Mesenchymal stem cell (in vitro differentiated cells and primary cell): ENCODE results near the gene NLRP12.

Source experiments
- DNase-seq: peaks from one replicate; pipeline ENCODE4 v3.0.0-alpha.2; 2013
- H2AFZ ChIP-seq: one replicate; pipeline ENCODE4 v1.6.1; 2013; ENCODE audit warnings: low read depth, mild to moderate bottlenecking, control low read depth, inconsistent platforms, low read length, moderate library complexity
- H2AK5ac ChIP-seq: 2 replicates; pipeline ENCODE4 v1.6.1; 2013; ENCODE audit warnings: low read length, moderate library complexity, mild to moderate bottlenecking, inconsistent platforms; ENCODE audit not compliant: severe bottlenecking
- H2BK120ac ChIP-seq: one replicate; pipeline ENCODE4 v1.6.1; 2013; ENCODE audit warnings: low read depth, mild to moderate bottlenecking, inconsistent platforms, low read length, moderate library complexity
- H2BK12ac ChIP-seq, 2 experiments: one replicate each; pipeline ENCODE4 v1.6.1; 2013; ENCODE audit warnings: inconsistent platforms in 2 of 2, low read length in 2 of 2, mild to moderate bottlenecking in 2 of 2, moderate library complexity in 2 of 2, control low read depth in 1 of 2
- H2BK15ac ChIP-seq: one replicate; pipeline ENCODE4 v1.6.1; 2013; ENCODE audit warnings: mild to moderate bottlenecking, low read depth, inconsistent platforms; ENCODE audit not compliant: poor library complexity, severe bottlenecking
- H2BK5ac ChIP-seq: 2 replicates; pipeline ENCODE4 v1.6.1; 2013; ENCODE audit warnings: low read depth, mild to moderate bottlenecking, low read length, control low read depth, inconsistent platforms; ENCODE audit not compliant: poor library complexity, severe bottlenecking
- H3K14ac ChIP-seq, 2 experiments: one replicate each; pipeline ENCODE4 v1.6.1; 2013; ENCODE audit warnings: inconsistent platforms in 2 of 2, low read length in 2 of 2, control low read depth in 1 of 2, mild to moderate bottlenecking in 1 of 2, moderate library complexity in 1 of 2
- H3K18ac ChIP-seq, 2 experiments: one replicate each; pipeline ENCODE4 v1.6.1; 2013; ENCODE audit warnings: inconsistent platforms in 2 of 2, low read length in 2 of 2, control low read depth in 1 of 2, low read depth in 1 of 2, mild to moderate bottlenecking in 1 of 2
- H3K23ac ChIP-seq, 2 experiments: one replicate each; pipeline ENCODE4 v1.6.1; 2013; ENCODE audit warnings: inconsistent platforms in 2 of 2, low read length in 2 of 2, mild to moderate bottlenecking in 2 of 2, moderate library complexity in 2 of 2, control low read depth in 1 of 2
- H3K27ac ChIP-seq: 2 replicates; pipeline ENCODE4 v1.5.1; 2013; ENCODE audit warnings: mild to moderate bottlenecking, moderate library complexity, low read length, control low read depth, inconsistent platforms; ENCODE audit not compliant: poor library complexity, severe bottlenecking
- H3K27me3 ChIP-seq, 2 experiments: 2 replicates each; pipeline versions ENCODE4 v1.6.1 to v1.7.0; 2013; ENCODE audit warnings: low read length in 2 of 2, mild to moderate bottlenecking in 2 of 2, moderate library complexity in 2 of 2, control low read depth in 1 of 2, inconsistent platforms in 1 of 2; ENCODE audit not compliant: control insufficient read depth in 1 of 2, insufficient read depth in 1 of 2
- H3K36me3 ChIP-seq, 2 experiments: 2 replicates each; pipeline versions ENCODE4 v1.6.1 to v1.7.0; 2013; ENCODE audit warnings: low read length in 2 of 2, control low read depth in 1 of 2, inconsistent platforms in 1 of 2, low read depth in 1 of 2, mild to moderate bottlenecking in 1 of 2; ENCODE audit not compliant: insufficient read depth in 2 of 2, control insufficient read depth in 1 of 2
- H3K4ac ChIP-seq, 2 experiments: one replicate each; pipeline ENCODE4 v1.6.1; 2013; ENCODE audit warnings: inconsistent platforms in 2 of 2, low read length in 2 of 2, mild to moderate bottlenecking in 2 of 2, moderate library complexity in 2 of 2, control low read depth in 1 of 2, low read depth in 1 of 2
- H3K4me1 ChIP-seq: 2 replicates; pipeline ENCODE4 v1.6.1; 2013; ENCODE audit warnings: low read depth, low read length, control low read depth; ENCODE audit not compliant: control insufficient read depth, insufficient read depth
- H3K4me2 ChIP-seq: 2 replicates; pipeline ENCODE4 v1.6.1; 2013; ENCODE audit warnings: low read length, mild to moderate bottlenecking, inconsistent platforms; ENCODE audit not compliant: poor library complexity, severe bottlenecking
- H3K4me3 ChIP-seq, 2 experiments: 2 replicates each; pipeline versions ENCODE4 v1.5.1 to v1.7.0; 2013; ENCODE audit warnings: low read length in 2 of 2, mild to moderate bottlenecking in 2 of 2, control low read depth in 1 of 2, low read depth in 1 of 2; ENCODE audit not compliant: insufficient read depth in 1 of 2
- H3K79me1 ChIP-seq: replicated peaks from 2 replicates; pipeline ENCODE4 v1.6.1; 2013; ENCODE audit warnings: mild to moderate bottlenecking, control low read depth, low read length, inconsistent platforms; ENCODE audit not compliant: poor library complexity, severe bottlenecking
- H3K9ac ChIP-seq: 2 replicates; pipeline ENCODE4 v1.7.0; 2013; ENCODE audit warnings: mild to moderate bottlenecking, low read length, moderate library complexity
- H3K9me3 ChIP-seq: 2 replicates; pipeline ENCODE4 v1.7.0; 2013; ENCODE audit warnings: mild to moderate bottlenecking, low read length; ENCODE audit not compliant: control insufficient read depth
- H4K8ac ChIP-seq: one replicate; pipeline ENCODE4 v1.6.1; 2013; ENCODE audit warnings: inconsistent platforms, mild to moderate bottlenecking, low read length, moderate library complexity
- H4K91ac ChIP-seq: one replicate; pipeline ENCODE4 v1.6.1; 2013; ENCODE audit warnings: mild to moderate bottlenecking, low read length, inconsistent platforms
- WGBS: methylation state at CpG from one replicate; pipeline ENCODE4 v1.1.7; 2013; ENCODE audit warnings: mixed read lengths; 5-methylcytosine and 5-hydroxymethylcytosine counted together

NLRP12 gene

DNA sequence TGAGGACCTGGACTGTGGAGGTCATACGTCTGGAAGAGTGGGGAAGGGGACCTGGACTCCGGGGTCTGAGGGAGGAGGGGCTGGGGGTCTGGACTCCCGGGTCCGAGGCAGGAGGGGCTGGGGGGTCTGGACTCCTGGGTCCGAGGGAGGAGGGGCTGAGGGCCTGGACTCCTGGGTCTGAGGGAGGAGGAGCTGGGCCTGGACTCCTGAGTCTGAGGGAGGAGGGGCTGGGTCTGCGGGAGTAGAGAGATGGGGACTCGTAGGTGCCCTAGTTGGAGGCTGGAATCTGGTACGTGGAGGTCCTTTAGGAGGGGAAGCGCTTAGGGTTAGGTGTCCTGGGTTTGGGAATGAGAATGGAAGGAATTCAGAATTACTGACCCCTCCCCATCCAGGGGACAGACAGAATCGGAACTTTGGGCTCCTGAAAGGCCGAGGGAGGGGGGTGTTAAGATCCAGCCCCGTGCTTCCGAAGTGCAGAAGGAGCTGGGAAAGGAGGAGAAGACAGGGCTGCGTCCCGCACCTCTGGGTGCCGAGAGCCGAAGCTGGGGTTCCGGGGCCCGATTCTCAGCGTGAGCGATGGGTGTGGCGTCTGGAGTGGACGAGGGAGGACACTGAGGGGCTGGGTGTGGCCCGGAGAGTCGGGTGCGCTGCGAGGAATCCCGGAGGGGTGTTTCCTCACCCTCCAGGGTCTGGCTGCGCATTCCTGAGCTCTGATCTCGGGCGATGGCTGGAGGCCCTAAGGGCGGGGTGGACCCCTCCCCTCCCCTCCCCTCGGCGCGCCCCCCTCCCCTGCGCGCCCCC, 44.2 kb upstream of the NLRP12 start:
- Histone ChIP-seq H2AK5ac (no peak overlapping the region), H3K4me2 (peak overlapping the region; percentile 50), H3K9ac (peak overlapping the region; percentile 98), H4K8ac (peak overlapping the region; percentile 94), H4K91ac (peak overlapping the region; percentile 99), H3K23ac (peak overlapping the region in 1 of 2 experiments; percentile 36), H3K4me1 (peaks cover 20% of the 10 kb centered on the region), H3K27me3 (no peaks in the 10 kb centered on the region), H3K4me3 (peak overlapping the region; percentile 73 to 88), H3K4ac (peak overlapping the region; percentile 35 to 94), H3K14ac (peak overlapping the region in 1 of 2 experiments; percentile 88), H2BK120ac (peak overlapping the region; percentile 88), H2BK12ac (peak overlapping the region in 1 of 2 experiments; percentile 71), H2AFZ (no peak overlapping the region), H3K9me3 (no peaks in the 10 kb centered on the region), H3K36me3 (peaks cover 8 to 13% of the 10 kb centered on the region in 2 experiments), H3K79me1 (peaks cover 7% of the 10 kb centered on the region), H3K27ac (peak overlapping the region; percentile 59), H2BK15ac (peak overlapping the region; percentile 87), H3K18ac (peak overlapping the region; percentile 2 to 99), H2BK5ac (no peak overlapping the region)
- WGBS = under 1% methylated on average over 20 of the region's 37 CpGs
- DNase-seq = peak; percentile 76

DNA sequence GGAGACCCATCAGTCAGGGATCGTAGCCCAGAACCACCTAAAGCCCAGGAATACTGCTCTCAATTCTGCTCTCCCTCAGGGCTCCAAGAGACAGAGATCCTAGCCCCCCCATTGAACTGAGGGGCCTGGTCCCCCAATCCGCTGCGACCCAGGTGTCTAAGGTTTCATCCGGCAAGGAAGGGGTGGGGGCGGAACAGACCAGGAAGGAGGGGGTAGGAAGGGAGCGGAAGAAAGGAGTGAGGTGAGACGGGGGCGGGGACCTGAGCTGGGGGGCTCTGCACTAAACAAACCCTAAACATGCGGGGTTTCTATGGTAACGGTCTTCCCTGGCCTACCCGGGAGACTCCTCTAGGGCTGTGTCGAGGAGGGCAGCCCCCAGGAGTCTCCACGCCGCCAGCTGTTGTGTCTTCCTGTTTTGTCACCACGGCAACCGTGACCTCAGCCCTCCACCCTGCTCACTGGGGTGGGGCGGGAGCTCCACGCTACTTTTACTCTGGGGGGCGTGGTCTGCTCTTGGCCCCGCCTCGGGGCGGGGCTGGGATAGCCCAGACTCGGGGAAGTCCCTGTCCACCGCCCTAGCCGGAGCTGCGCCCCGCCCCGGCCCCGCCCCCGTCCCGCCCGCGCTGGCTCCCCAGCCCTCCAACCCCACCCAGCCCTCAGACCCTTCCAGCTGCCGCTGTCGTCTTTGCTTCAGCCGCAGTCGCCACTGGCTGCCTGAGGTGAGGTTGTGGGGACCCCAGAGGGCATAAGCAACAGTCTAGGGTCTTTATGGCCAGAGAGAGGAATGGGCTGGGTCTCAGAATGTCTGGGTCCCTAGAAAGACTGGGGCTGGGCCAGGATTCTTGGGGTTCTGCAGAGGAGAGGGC, 43.3 kb upstream of the NLRP12 start, which contains the start of gene MYADM:
Gene MYADM (plus strand): TSS at position 659 of the 866 bp plus-strand sequence. CDS start 5,647 bp downstream, outside the sequence.
- H3K14ac ChIP-seq = peak within 1 kb of the TSS in 1 of 2 experiments; percentile 88
- WGBS = 2% methylated on average over 34 of the region's 37 CpGs
- peaks cover 4 to 7% of the 10 kb centered on the region in 2 experiments for H3K36me3 ChIP-seq
- peak within 1 kb of the TSS; percentile 94 to 96 for H3K4ac ChIP-seq
- H4K91ac ChIP-seq = peak within 1 kb of the TSS; percentile 99
- H2AK5ac ChIP-seq = peak within 1 kb of the TSS; percentile 67
- peaks cover 5% of the 10 kb centered on the region for H3K79me1 ChIP-seq
- peak within 1 kb of the TSS; percentile 87 for H2BK15ac ChIP-seq
- no peaks in the 10 kb centered on the region for H3K9me3 ChIP-seq
- peak within 1 kb of the TSS; percentile 62 for H2AFZ ChIP-seq
- H3K9ac ChIP-seq = peak within 1 kb of the TSS; percentile 98
- H4K8ac ChIP-seq = peak within 1 kb of the TSS; percentile 94
- H2BK5ac ChIP-seq = peak within 1 kb of the TSS; percentile 78
- peak within 1 kb of the TSS; percentile 87 for H3K4me2 ChIP-seq
- H3K18ac ChIP-seq = peak within 1 kb of the TSS; percentile 95 to 99
- H3K27me3 ChIP-seq = no peaks in the 10 kb centered on the region
- H3K27ac ChIP-seq = peak within 1 kb of the TSS; percentile 82
- DNase-seq = peak; percentile 100
- H2BK120ac ChIP-seq = peak within 1 kb of the TSS; percentile 88
- H3K23ac ChIP-seq = peak within 1 kb of the TSS in 1 of 2 experiments; percentile 54
- H2BK12ac ChIP-seq = peak within 1 kb of the TSS; percentile 71 to 88
- peaks cover 20% of the 10 kb centered on the region for H3K4me1 ChIP-seq
- peak within 1 kb of the TSS; percentile 73 to 88 for H3K4me3 ChIP-seq

DNA sequence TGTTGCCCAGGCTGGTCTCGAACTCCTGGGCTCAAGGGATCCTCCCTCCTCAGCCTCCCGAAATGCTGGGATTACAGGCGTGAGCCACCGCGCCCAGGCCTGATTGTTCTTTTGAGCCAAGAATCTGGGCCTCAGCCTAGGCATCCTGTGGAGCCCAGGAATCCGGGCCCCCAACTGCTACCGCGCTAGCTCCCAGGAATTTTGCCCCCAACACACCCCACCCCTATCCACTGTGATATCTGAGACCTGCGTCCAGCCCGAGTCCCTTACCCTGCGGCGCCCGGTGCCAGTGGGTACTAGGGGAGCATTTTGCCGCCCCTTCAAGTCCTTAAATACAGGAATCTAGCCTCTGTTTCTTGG, 42.7 kb upstream of the NLRP12 start:
- Histone ChIP-seq H3K4me3 (peak overlapping the region; percentile 50 to 78), H3K79me1 (peaks cover 5% of the 10 kb centered on the region), H3K9me3 (no peaks in the 10 kb centered on the region), H3K4me2 (peak overlapping the region; percentile 87), H4K91ac (peak overlapping the region; percentile 46), H3K27ac (peak overlapping the region; percentile 82), H2BK5ac (peak overlapping the region; percentile 78), H2AFZ (peak overlapping the region; percentile 62), H2BK15ac (peak overlapping the region; percentile 44), H3K23ac (peak overlapping the region in 1 of 2 experiments; percentile 53), H2BK120ac (peak overlapping the region; percentile 84), H2AK5ac (peak overlapping the region; percentile 67), H3K4ac (peak overlapping the region; percentile 51 to 96), H3K36me3 (peaks cover 2 to 4% of the 10 kb centered on the region in 2 experiments), H3K9ac (peak overlapping the region; percentile 97), H3K18ac (peak overlapping the region; percentile 92 to 95), H3K14ac (no peak overlapping the region), H3K27me3 (no peaks in the 10 kb centered on the region), H4K8ac (peak overlapping the region; percentile 69), H2BK12ac (peak overlapping the region; percentile 63 to 88), H3K4me1 (peaks cover 20% of the 10 kb centered on the region)
- no peak for DNase-seq
- 21% methylated on average over 14 of the region's 14 CpGs for WGBS
